ENCODE measurements around the gene RNF150.

The RNF150 gene

GRCh38 chr4:141003193-141003592 is 130.1 kb downstream of the RNF150 start:
- Mint-ChIP-seq H3K36me3 (no peaks in the 10 kb centered on the region), H3K4me3 (no peak overlapping the region), H3K27ac (no peak overlapping the region), H3K9me3 (peaks cover 5% of the 10 kb centered on the region), H3K4me1 (no peaks in the 10 kb centered on the region)
- DNase-seq (ENCODE audit: low spot score in 2 of 2) (no peak), ATAC-seq (no peak)

GRCh38 chr4:141002323-141002805 is 130.9 kb downstream of the RNF150 start:
- Mint-ChIP-seq H3K4me3 (no peak overlapping the region), H3K27ac (no peak overlapping the region), H3K4me1 (no peaks in the 10 kb centered on the region), H3K9me3 (peaks cover 5% of the 10 kb centered on the region), H3K36me3 (no peaks in the 10 kb centered on the region)
- ATAC-seq = no peak
- DNase-seq (ENCODE audit: low spot score in 2 of 2) = no peak

- no peak overlapping the region for H3K4me3 Mint-ChIP-seq
- H3K4me1 Mint-ChIP-seq = no peaks in the 10 kb centered on the region
- DNase-seq (ENCODE audit: low spot score in 2 of 2) (no peak), ATAC-seq (no peak)
- no peaks in the 10 kb centered on the region for H3K36me3 Mint-ChIP-seq
- no peak overlapping the region for H3K27ac Mint-ChIP-seq
- H3K9me3 Mint-ChIP-seq = peaks cover 3% of the 10 kb centered on the region
These were observed 136.5 kb downstream of the RNF150 start for GRCh38 chr4:140996766-140997165.

DNA sequence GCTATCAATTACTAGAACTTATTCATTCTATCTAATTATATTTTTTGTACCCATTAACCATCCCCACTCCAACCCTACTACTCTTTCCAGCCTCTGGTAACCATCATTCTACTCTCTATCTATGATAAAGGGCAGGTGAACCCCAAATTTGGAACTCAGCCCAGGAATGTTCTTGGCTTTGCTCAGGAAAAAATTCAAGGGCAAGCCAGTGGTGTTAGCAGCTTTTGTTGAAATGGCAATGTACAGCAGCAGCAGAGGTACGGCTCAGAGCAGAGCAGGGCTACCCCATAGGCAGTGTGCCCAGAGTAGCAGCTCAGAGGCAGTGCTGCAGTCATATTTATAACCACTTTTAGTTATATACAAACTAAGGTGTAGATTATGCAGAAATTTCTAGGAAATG is 138.2 kb downstream of the RNF150 start:
- no peak for DNase-seq (ENCODE audit: low spot score in 2 of 2)
- Mint-ChIP-seq H3K4me1 (no peaks in the 10 kb centered on the region), H3K9me3 (peaks cover 3% of the 10 kb centered on the region), H3K36me3 (no peaks in the 10 kb centered on the region), H3K27ac (no peak overlapping the region), H3K4me3 (no peak overlapping the region)
- no peak for ATAC-seq

DNA sequence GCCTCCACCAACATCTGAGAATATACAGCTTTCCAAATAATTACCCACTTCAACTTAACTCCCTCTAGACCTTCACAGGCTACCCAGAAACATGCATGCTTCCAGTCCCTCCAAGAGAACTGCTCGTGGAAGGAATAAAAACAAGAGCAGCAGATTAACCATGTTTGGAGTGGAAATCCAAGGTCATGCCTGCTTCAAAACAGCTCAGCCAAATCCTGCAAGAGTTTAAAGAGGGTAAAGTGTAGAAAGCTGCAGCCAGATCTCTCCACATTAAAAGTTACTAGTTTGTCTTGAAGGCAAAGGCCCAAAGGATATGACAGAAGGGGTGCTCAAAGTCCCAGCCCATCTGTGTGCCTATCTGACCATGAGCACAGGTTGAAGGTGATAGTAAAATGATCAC is 139.3 kb downstream of the RNF150 start:
- Mint-ChIP-seq H3K27ac (no peak overlapping the region), H3K36me3 (no peaks in the 10 kb centered on the region), H3K4me1 (no peaks in the 10 kb centered on the region), H3K9me3 (peaks cover 3% of the 10 kb centered on the region), H3K4me3 (no peak overlapping the region)
- ATAC-seq (no peak), DNase-seq (ENCODE audit: low spot score in 2 of 2) (no peak)

- DNase-seq (ENCODE audit: low spot score in 2 of 2) (no peak), ATAC-seq (no peak)
- no peaks in the 10 kb centered on the region for H3K4me1 Mint-ChIP-seq
- peaks cover 3% of the 10 kb centered on the region for H3K9me3 Mint-ChIP-seq
- H3K36me3 Mint-ChIP-seq = no peaks in the 10 kb centered on the region
- no peak overlapping the region for H3K4me3 Mint-ChIP-seq
- no peak overlapping the region for H3K27ac Mint-ChIP-seq
These were observed 139.9 kb downstream of the RNF150 start for GRCh38 chr4:140993370-140993769.

DNA sequence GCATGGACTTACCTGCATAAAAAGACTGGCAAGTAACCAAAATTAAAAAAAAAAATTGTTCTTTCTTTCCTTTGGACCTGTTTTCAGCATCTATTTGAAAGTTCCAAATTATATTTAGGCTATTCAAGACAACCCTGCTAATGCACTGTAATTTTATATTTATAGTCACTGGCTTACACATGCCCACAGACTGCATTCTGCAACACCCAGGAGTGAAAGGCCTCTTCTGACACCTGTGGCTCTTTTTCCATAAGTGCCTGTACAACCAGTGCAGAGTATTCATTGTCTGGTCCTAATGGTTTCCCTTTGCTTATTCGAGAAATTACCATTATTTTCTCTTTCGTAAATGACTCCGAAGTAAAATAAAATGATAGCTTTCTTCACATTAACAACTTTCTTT is 143.3 kb downstream of the RNF150 start:
- no peaks in the 10 kb centered on the region for H3K4me1 Mint-ChIP-seq
- H3K36me3 Mint-ChIP-seq = no peaks in the 10 kb centered on the region
- no peak overlapping the region for H3K4me3 Mint-ChIP-seq
- no peaks in the 10 kb centered on the region for H3K9me3 Mint-ChIP-seq
- H3K27ac Mint-ChIP-seq = no peak overlapping the region
- DNase-seq (ENCODE audit: low spot score in 2 of 2) = no peak
- no peak for ATAC-seq

DNA sequence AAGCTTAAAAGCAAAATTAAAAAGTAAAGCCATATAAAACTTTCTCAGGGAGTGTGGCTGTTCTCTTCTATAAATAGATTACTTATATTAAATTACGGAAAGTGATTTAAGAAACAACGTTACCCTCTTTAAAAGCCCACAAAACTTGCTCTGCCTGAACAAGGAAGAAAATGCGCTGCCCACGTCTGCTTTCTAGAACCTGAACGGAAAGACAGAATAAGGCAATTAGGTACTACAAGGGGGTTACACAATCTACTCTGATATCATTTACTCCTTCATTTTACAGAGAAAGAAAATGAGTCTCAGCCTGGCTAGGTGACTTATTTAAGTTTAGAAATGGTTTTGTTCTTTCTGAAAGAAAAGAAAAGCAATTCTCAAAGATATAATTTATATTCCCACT is 147.2 kb downstream of the RNF150 start:
- DNase-seq (ENCODE audit: low spot score in 2 of 2) (no peak), ATAC-seq (no peak)
- Mint-ChIP-seq H3K27ac (no peak overlapping the region), H3K36me3 (no peaks in the 10 kb centered on the region), H3K4me1 (no peaks in the 10 kb centered on the region), H3K9me3 (no peaks in the 10 kb centered on the region), H3K4me3 (no peak overlapping the region)

DNA sequence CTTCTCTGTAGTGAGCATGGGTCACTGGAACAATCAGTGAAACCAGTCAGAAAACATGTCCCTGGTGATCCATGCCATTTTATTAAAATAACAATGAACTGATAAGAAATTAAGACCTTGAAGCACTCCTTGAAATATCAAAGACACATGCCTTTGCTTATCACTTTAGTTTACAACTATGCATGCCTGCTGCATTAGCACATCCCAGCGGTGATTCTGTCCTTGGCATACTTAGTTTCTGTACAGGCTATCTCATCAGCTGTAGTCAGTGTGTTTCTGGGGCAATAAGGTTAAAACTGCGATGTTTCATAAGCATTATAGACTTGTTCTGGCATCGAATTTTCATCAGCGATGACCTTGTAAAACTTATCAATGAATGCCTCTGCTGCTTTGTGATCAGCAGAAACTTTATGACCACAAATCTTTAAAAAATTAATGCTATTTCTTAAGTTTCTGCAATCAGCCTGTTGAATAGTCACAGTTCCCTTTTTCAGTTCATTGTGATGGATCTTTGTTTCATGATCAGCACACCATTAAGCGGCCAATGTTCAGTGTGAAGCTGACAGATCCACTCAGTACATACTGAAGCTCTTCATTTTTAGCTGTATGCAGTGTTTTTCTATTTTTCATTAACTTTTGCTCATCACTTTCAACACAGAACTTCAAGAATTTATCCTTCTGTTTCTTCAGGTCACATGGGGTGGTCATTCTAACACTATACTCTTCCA is 150.5 kb downstream of the RNF150 start:
- DNase-seq (ENCODE audit: low spot score in 2 of 2) = no peak
- no peaks in the 10 kb centered on the region for H3K4me1 Mint-ChIP-seq
- no peak overlapping the region for H3K27ac Mint-ChIP-seq
- H3K36me3 Mint-ChIP-seq = no peaks in the 10 kb centered on the region
- H3K4me3 Mint-ChIP-seq = no peak overlapping the region
- no peaks in the 10 kb centered on the region for H3K9me3 Mint-ChIP-seq
- no peak for ATAC-seq

DNA sequence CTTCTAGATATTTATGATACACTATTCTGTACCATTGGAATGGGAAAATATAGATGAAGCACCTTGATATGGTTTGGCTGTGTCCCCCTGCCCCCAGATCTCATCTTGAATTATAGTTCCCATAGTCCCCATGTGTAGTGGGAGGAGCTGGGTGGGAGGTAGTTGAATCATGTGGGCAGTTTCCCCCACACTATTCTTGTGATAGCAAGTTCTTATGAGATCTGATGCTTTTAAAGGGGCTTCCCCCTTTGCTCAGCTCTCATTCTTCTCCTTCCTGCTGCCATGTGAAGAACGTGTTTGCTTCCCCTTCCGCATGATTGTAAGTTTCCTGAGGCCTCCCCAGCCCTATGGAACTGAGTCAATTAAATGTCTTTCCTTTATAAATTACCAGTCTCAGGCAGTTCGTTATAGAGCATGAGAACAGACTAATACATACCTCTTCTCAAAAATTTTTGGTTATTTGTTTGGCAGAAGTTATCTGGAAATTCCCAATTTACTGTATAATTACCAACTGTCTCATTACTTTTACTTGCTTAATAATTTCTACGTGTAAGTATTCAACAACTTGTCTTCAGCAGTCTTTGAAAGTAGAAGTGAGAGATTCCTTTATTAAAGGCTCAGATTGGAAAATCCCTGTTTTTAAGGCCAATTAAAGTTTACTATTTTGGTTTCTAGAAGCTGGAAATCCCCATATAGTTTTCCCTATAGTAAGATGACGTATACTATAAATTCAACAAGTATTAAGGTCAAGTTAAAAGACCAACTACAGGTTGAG is 152.7 kb downstream of the RNF150 start:
- no peak for ATAC-seq
- Mint-ChIP-seq H3K9me3 (peaks cover 7% of the 10 kb centered on the region), H3K4me1 (no peaks in the 10 kb centered on the region), H3K27ac (no peak overlapping the region), H3K36me3 (no peaks in the 10 kb centered on the region), H3K4me3 (no peak overlapping the region)
- no peak for DNase-seq (ENCODE audit: low spot score in 2 of 2)

DNA sequence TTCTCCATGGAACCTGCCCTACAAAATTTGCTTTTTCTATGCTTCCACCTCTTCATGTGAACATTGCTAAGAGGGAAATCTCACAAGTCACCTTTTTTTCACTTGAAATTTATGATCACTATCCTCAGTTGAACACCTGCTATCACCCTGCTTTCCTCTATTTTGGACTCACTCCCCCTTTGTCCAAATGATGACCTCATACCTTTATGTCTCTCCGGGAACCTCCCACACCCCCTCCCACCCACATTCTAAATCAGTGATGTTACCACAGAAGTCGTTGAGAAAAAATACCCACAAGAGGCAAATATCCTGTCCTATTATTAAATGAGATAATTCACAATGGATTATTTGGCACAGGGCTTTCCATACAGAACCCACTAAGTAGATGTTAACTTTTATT is 156.5 kb downstream of the RNF150 start:
- DNase-seq (ENCODE audit: low spot score in 2 of 2) = no peak
- no peak for ATAC-seq
- Mint-ChIP-seq H3K4me1 (no peaks in the 10 kb centered on the region), H3K36me3 (no peaks in the 10 kb centered on the region), H3K4me3 (no peak overlapping the region), H3K27ac (no peak overlapping the region), H3K9me3 (peaks cover 7% of the 10 kb centered on the region)

DNA sequence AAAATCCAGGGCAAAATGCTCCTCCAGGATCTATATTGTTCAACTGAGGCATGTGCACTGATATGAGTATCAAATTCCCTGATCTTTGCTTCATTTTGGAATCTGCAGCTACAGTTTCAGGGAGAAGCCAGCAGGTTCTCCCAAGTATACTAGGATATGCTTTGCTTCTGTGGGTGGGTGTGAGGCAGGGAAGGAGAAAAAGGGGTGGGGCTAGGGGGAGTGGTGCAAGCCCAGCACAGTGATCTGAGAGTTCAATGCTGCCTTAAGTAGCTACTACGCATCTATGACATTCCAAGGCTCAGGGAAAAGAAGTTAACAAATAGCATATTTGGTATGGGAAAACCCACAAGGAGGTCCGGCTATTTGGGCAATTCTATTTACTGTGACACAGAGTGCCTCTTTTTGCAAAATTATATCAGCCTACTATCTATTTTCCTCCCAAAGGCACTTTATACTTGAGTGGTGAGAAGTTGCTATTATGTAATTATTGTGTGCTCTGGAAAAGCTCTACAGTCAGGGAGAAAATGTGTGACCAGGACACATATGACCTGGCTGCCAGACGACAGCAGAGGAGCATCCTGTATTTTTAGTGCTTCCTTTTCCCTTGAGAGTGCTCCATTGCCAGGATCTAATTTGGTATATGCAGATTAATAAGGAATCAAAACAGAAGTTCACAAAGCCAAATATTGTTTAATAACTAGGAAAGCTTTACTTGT is 162.0 kb downstream of the RNF150 start:
- ATAC-seq (no peak), DNase-seq (ENCODE audit: low spot score in 2 of 2) (no peak)
- Mint-ChIP-seq H3K4me3 (no peak overlapping the region), H3K9me3 (peaks cover 2% of the 10 kb centered on the region), H3K4me1 (no peaks in the 10 kb centered on the region), H3K36me3 (no peaks in the 10 kb centered on the region), H3K27ac (no peak overlapping the region)

- no peak for ATAC-seq
- Mint-ChIP-seq H3K27ac (no peak overlapping the region), H3K4me1 (no peaks in the 10 kb centered on the region), H3K4me3 (no peak overlapping the region), H3K36me3 (no peaks in the 10 kb centered on the region), H3K9me3 (no peaks in the 10 kb centered on the region)
- no peak for DNase-seq (ENCODE audit: low spot score in 2 of 2)
These were observed 164.0 kb downstream of the RNF150 start for GRCh38 chr4:140969296-140969695.

DNA sequence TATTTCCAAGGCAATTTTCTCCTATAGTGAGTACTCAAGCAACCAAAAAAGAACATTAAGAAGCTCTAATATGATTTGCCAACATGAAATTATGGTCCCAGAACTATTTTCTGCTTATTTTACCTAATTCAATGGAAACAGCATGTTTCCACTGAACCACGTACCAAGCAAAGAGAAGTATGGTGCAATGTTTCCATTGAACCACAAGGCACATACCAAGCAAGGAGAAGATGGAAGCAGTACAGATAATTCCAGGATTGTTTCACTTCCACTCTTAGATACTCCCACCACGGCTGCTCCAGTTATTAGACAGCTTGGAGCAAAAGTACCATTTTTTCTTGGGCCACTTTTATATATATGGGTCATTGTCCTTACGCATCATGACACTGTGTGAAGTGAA is 164.9 kb downstream of the RNF150 start:
- no peak overlapping the region for H3K4me3 Mint-ChIP-seq
- no peaks in the 10 kb centered on the region for H3K9me3 Mint-ChIP-seq
- no peak overlapping the region for H3K27ac Mint-ChIP-seq
- no peaks in the 10 kb centered on the region for H3K36me3 Mint-ChIP-seq
- no peaks in the 10 kb centered on the region for H3K4me1 Mint-ChIP-seq
- ATAC-seq (no peak), DNase-seq (ENCODE audit: low spot score in 2 of 2) (no peak)

GRCh38 chr4:140963883-140964282 is 169.4 kb downstream of the RNF150 start:
- no peak overlapping the region for H3K27ac Mint-ChIP-seq
- DNase-seq (ENCODE audit: low spot score in 2 of 2) (no peak), ATAC-seq (no peak)
- H3K4me3 Mint-ChIP-seq = no peak overlapping the region
- no peaks in the 10 kb centered on the region for H3K4me1 Mint-ChIP-seq
- no peaks in the 10 kb centered on the region for H3K9me3 Mint-ChIP-seq
- no peaks in the 10 kb centered on the region for H3K36me3 Mint-ChIP-seq

DNA sequence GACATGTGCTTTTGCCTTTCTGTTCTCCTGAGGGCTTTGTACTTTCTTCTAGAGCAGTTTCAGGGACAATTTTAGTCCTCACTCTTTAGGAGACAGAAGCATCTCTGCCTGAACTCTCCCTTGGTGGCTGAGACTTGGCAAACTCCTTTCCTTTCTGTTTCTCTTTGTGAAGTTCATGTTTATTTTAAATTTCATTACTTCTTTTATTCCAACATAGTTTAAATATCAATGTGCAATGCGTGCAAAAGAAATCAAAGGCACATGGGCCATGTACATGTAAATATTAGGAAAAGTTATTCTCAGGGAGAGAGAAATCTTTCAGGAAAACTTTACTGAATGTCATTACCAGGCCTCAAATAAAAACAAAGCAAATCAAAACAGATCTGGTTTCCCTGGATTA is 177.6 kb downstream of the RNF150 start:
- Mint-ChIP-seq H3K4me1 (no peaks in the 10 kb centered on the region), H3K4me3 (no peak overlapping the region), H3K36me3 (no peaks in the 10 kb centered on the region), H3K27ac (no peak overlapping the region), H3K9me3 (peaks cover 5% of the 10 kb centered on the region)
- DNase-seq (ENCODE audit: low spot score in 2 of 2) (no peak), ATAC-seq (no peak)

All from stimulated activated effector memory CD8-positive, alpha-beta T cell treated with anti-CD3 and anti-CD28 coated beads, Interleukin-12 subunit alpha, Interleukin-12 subunit beta, amount 100 ng/mL, for 72 hours (primary cell).